ENCODE results near the gene CAPN11.

The CAPN11 gene

GRCh38 chr6:44115866-44116265 is 42.8 kb upstream of the CAPN11 start:
- no peak overlapping the region for H3K4me3 ChIP-seq (ENCODE audit: low read depth, low read length)
- in situ Hi-C loops (cut with HindIII; ENCODE audit: low sequenced_read_pairs): no loop called here
- no peak for TF ChIP-seq CTCF (IDR thresholded peaks at IDR 0.05; ENCODE audit: low read depth, low read length, missing control alignments)
- peak; percentile 53 for DNase-seq (ENCODE audit: low read depth)

GRCh38 chr6:44116641-44117382 is 41.8 kb upstream of the CAPN11 start:
- no peak overlapping the region for H3K4me3 ChIP-seq (ENCODE audit: low read depth, low read length)
- DNase-seq (ENCODE audit: low read depth): peak; percentile 62
- TF ChIP-seq CTCF (IDR thresholded peaks at IDR 0.05; ENCODE audit: low read depth, low read length, missing control alignments): no peak
- in situ Hi-C loops (cut with HindIII; ENCODE audit: low sequenced_read_pairs): no loop called here

GRCh38 chr6:44117397-44118128 is 41.1 kb upstream of the CAPN11 start:
- no peak overlapping the region for H3K4me3 ChIP-seq (ENCODE audit: low read depth, low read length)
- TF ChIP-seq CTCF (IDR thresholded peaks at IDR 0.05; ENCODE audit: low read depth, low read length, missing control alignments): no peak
- no peak for DNase-seq (ENCODE audit: low read depth)

GRCh38 chr6:44119704-44120262 is 38.8 kb upstream of the CAPN11 start:
- DNase-seq (ENCODE audit: low read depth): no peak
- H3K4me3 ChIP-seq (ENCODE audit: low read depth, low read length): no peak overlapping the region
- no peak for TF ChIP-seq CTCF (IDR thresholded peaks at IDR 0.05; ENCODE audit: low read depth, low read length, missing control alignments)
- in situ Hi-C loops (cut with HindIII; ENCODE audit: low sequenced_read_pairs): no loop called here

More at GRCh38 chr6:44117397-44118128, 41.1 kb upstream of the CAPN11 start:
- in situ Hi-C loops (cut with HindIII; ENCODE audit: low sequenced_read_pairs): no loop called here

GRCh38 chr6:44120692-44121443 is 37.8 kb upstream of the CAPN11 start:
- in situ Hi-C loops (cut with HindIII; ENCODE audit: low sequenced_read_pairs): no loop called here
- DNase-seq (ENCODE audit: low read depth): no peak
- no peak for TF ChIP-seq CTCF (IDR thresholded peaks at IDR 0.05; ENCODE audit: low read depth, low read length, missing control alignments)
- H3K4me3 ChIP-seq (ENCODE audit: low read depth, low read length): no peak overlapping the region

- TF ChIP-seq CTCF (IDR thresholded peaks at IDR 0.05; ENCODE audit: low read depth, low read length, missing control alignments): no peak
- in situ Hi-C loops (cut with HindIII; ENCODE audit: low sequenced_read_pairs): no loop called here
- no peak for DNase-seq (ENCODE audit: low read depth)
- H3K4me3 ChIP-seq (ENCODE audit: low read depth, low read length): no peak overlapping the region
These were observed 35.8 kb upstream of the CAPN11 start for GRCh38 chr6:44122801-44123200.
